GM19397 (cell line): ENCODE results near the gene RNF166.
"Not testable (repeated sequence)": the region's sequence is repeated elsewhere in the genome, so short reads cannot be mapped to it uniquely, and the experiment has no call there.

Source experiments
- ATAC-seq: cut with Tn5 transposase; IDR thresholded peaks from one replicate; pipeline ENCODE4 v1.9.1; 2021; ENCODE audit warnings: mild to moderate bottlenecking, moderate library complexity; ENCODE audit not compliant: unreplicated experiment

RNF166 gene

DNA sequence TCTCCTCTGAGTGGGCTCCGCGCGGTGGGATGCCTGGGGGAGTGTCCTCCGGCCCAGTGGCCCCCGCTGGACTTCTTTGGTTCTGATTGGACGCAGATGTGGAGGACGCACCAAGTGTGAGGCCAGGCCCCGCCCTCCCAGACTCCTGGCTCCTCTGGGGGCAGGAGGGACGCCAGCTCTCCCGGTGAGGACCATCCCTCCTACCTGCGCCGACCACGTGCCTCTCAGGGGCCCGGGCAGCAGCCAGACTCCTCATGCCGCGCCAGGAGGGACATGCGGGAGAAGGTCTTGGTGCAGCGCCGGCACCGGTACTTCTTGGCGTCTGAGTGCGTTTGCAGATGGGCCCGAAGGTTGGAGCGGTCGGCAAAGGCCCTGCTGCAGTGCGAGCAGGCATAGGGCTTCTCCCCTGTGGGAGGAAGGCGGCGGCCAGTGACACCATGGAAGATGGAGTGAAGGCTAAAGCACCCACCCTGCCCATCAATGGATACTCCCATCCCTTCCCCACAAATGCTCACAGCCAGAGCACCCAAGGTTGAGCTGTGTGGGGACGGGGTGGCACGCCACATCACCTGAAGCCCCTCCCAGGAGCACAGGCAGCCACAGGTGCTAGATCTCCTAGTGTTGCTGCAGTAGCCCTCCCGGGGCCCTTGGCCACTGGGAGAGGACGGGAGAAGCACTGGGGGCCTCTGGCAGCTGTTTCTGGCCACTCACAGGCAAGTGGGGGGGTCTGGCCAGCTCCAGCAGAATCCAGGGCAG is 27.8 kb downstream of the RNF166 start:
- ATAC-seq: no peak

DNA sequence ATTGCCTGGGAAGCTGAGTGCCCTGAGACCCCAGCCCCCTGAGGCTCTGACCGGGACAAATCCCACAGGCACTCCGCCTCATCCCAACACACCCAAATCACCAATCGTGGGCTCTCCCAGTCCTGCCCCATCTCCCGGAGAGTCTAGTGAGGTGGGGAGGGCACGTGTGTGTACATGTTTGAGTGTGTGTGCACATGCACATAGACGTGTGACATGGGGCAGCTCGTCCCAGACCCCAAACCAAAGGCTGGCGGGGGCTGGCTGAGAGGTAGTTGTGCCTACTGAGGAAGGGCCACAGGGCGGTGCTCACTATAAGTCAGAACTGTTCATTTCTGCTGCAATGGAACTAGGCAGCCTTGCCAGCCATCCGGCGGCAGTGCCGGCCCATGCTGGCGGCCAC is 28.5 kb downstream of the RNF166 start:
- ATAC-seq: no peak

DNA sequence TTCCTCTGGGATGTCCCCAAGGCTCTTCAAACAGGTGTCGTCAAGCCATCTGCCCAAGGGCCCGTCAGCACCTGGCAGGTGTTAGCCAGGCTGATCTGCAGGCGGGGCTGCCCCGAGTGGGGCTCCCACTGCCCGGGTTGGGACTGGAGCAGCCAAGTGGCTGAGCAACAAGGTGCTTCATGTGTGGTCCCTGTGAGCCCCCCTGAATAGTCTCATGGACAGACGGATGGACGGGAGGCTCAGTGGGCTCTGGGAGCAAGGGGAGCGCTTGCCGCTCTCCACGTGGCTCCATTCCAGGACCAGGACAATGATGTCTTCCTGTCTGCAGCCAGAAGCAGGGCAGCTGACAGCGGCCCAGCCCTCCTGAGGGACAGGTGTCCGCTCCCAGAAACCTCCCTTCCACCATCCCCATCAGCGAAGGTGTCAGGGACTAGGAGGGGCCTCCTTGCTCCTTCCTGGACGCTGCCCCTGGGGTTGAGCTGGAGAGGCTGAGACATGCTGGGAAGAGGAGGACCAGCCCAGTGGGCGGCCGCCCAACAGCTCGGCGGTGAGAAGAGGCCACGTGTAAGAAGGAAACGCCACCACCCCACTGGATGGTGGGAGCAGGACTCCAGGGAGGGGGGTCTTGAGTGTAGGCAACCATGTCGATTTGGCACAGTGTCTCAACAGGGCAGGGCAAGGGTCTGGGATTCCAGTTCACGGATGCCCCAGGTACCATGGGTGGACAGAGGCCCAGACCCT is 29.5 kb downstream of the RNF166 start:
- no peak for ATAC-seq

DNA sequence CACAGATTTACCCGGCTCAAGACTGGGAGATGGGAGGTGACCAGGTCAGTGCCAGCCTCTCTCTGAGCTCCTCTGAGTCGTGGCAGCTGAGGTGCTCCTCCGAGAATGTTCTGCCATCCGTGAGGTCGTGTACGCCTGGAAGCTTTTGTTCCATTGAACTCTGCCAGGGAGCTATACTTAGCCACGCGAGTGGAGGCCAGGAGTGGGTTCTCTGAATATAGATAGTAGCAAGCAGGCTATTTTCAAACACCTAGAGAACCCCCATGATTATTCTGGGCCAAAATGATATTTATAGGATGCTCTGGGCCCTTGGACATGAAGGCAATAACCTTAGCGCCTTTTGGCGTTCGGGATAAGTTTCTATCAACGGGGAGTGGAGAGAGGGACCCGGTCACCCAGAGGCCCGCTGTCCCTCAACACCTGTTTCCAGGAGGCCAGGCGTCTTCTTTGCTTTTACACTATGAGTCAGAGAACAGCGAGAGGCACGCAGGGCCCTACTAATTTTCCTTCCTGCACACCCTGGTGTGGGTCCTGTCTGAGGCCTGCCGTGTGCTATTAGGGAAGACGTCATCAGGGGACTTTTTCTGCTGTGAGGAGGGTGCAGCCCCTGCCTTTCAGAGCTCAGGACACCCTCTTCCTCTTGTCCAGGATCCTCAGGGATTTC is 32.4 kb downstream of the RNF166 start:
- no peak for ATAC-seq

- no peak for ATAC-seq
Measured at GRCh38 chr16:88672776-88673175, 33.4 kb downstream of the RNF166 start.

DNA sequence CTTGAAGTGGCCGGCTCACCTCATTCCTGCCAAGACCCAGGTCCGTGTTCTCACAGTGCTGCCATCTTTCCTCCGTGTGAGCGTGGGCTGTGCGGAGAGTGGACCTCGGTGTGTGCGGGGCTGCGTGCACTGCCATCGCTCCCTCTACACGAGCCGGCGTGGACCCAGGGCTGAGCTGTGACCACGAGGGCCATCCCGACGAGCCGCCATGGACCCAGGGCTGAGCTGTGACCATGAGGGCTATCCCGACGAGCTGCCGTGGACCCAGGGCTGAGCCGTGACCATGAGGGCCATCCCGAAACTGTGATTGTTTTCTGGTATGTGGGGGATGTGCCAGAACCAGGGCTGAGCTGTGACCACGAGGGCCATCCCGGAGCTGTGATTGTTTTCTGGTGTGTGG is 34.4 kb downstream of the RNF166 start:
- ATAC-seq: no peak

DNA sequence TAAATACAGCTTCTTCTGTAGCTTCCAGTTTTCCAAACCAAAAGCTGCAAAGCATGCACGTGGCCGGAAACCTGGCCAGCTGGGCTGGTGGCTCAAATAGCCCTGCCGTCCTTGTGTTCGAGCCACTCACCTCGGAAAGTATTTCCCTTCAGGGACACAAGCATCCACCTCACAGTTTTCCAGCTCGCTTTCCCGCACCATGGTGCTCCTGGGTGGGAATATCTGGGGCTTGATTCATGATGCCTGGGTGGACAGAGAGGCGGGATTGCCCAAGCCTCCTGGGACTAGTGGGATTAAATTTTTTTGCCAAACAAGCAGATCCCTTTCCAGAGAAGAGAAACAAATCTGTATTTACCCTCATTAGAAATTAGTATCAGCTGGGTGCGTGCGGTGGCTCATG is 36.2 kb downstream of the RNF166 start:
- ATAC-seq: no peak

DNA sequence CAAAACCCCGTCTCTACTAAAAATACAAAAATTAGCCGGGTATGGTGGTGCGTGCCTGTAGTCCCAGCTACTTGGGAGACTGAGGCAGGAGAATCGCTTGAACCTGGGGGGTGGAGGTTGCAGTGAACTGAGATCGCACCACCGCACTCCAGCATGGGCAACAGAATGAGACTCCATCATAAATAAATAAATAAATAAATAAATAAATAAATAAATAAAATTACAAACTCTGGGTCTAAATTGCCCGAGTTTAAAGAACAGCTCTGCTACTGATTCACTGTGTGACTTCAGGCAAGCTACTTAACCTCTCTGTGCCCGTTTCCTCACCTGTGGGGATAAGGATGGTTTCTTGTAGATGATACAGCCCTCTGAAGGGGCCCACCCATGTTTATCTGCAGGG is 36.7 kb downstream of the RNF166 start:
- ATAC-seq: not testable (repeated sequence)

- no peak for ATAC-seq
Measured at GRCh38 chr16:88667461-88667860, 38.7 kb downstream of the RNF166 start.

- no peak for ATAC-seq
Measured at GRCh38 chr16:88665570-88665969, 40.6 kb downstream of the RNF166 start.

- ATAC-seq: no peak
Measured at GRCh38 chr16:88665148-88665547, 41.1 kb downstream of the RNF166 start.

GRCh38 chr16:88662843-88663606 is 43.2 kb downstream of the RNF166 start, which contains the start of gene MVD:
Gene MVD, minus strand, starts transcription at chr16:88663091. Its CDS starts 11 bp downstream, at chr16:88663080.
- peak; percentile 92 for ATAC-seq

GRCh38 chr16:88662222-88662842 is 43.9 kb downstream of the RNF166 start:
- no peak for ATAC-seq

DNA sequence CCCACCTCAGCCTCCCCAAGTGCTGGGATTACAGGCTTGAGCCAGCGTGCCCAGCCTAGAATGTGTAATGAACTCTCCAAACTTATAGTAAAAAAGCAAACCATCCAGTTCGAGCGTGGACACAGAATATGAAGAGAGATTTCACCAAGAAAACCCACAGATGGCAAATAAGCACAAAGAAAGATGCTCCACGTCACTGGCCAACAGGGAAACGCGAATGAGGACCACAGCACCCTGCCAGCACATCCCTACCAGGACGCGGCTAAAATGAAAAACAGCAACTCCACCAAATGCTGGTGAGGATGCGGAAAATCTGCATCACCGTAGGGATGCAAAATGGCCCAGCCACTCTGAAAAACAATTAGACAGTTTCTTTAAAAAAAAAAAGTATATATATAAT is 44.7 kb downstream of the RNF166 start:
- no peak for ATAC-seq

- ATAC-seq: no peak
Measured at GRCh38 chr16:88659160-88659559, 47.0 kb downstream of the RNF166 start.

- ATAC-seq: no peak
Measured at GRCh38 chr16:88658714-88659113, 47.5 kb downstream of the RNF166 start.

- ATAC-seq: no peak
Measured at GRCh38 chr16:88657371-88657770, 48.8 kb downstream of the RNF166 start.

DNA sequence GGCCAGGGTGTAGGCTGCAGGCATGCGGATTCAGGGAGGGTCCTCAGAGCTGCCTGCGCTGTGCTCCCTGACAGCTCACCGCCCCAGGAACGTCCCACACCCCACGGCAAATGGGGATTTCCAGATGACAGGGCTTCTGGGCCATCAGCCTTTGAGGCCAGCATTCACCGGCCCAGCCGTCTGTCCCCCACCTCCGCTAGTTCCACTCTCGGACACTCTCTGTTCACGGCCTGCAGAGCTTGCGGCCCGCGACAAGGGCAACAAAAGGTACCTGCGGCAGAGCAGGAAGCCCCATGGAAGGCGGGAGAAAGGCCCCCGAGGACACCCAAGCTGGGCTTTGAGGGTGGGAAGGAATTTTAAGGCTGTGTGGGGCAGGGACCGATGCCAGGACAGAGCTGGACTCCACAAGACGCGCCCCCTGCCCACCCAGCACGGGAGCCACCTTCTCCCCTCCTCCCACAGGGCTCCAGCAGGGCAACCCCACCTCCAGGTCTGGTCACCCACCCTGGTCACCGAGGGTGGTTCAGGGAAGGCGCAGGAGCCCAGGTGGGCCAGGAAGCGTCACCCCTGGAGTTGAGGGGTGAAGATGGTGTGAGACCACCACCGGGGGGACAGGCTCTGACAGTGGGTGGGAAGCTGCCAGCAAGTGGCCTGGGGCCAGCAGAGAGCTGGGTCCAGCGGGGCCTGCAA is 49.8 kb downstream of the RNF166 start:
- no peak for ATAC-seq

DNA sequence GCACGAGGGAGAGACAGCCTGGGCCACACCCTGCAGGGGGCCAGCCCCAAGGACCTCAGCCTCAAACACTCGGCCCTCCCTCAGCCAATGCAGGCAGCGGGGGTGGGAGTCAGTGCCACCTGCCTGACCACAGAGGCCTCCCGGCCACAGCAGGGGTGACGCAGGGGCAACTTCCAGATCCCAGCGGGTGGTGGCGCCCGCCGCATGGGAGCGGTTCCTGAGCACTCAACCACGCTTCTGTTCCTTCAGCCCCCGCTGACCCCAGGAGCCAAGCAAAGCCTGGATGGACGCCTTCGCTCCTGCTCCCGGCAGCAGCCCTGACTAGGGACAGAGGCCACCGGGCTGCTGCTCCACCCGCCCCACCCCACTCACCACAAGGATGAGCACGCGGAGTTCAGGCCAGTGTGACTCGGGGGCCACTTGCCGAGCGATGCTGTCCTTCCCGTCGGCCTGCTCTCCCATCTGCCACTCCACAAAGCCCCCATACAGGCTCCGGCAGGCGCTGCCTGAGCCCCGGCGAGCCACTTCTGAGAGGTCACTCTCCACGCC is 50.4 kb downstream of the RNF166 start:
- ATAC-seq: no peak
